Endothelial cell of umbilical vein (primary cell): ENCODE results near the gene FIGLA. TPM values are rescaled to one million over a fixed set of nuclear protein-coding genes. Genes with fewer than 3 reads are reported as not detected.

Experiments used
- BruUV-seq: library from RNA; stranded (reverse); fragments of 400-500 nt; replicated peaks from 2 replicates; lab custom pipeline; 2021; lab: Mats Ljungman, UMichigan
- CTCF ChIA-PET: fragments of 300-600, 350-600 bp; sonication (Branson Sonifier 250); formaldehyde crosslinking; loops from one replicate; lab custom pipeline; 2021; ENCODE audit warnings: antibody characterized with exemption, inconsistent platforms; lab: Charles Lee
- POLR2A ChIA-PET: fragments of 300-600, 350-600 bp; sonication (Branson Sonifier 250); formaldehyde crosslinking; loops from one replicate; lab custom pipeline; 2021; ENCODE audit warnings: antibody characterized with exemption, inconsistent platforms; lab: Charles Lee
- DNase-seq: peaks from one replicate; pipeline ENCODE4 v3.0.0-alpha.2; 2011; ENCODE audit warnings: low read depth, low spot score
- FAIRE-seq: peaks from 2 replicates; lab custom pipeline; 2011; peaks lifted over from hg19 to GRCh38; lab: Jason Lieb, UNC
- H2AFZ ChIP-seq: 2 replicates; pipeline ENCODE4 v1.6.0; 2012; ENCODE audit warnings: low read depth, low read length, control low read depth, inconsistent platforms
- H3K27ac ChIP-seq: 2 replicates; pipeline ENCODE4 v1.5.1; 2011; ENCODE audit warnings: low read depth, mild to moderate bottlenecking, control low read depth, low read length, moderate library complexity; ENCODE audit not compliant: insufficient read depth
- H3K27me3 ChIP-seq, 2 experiments: 2 replicates each; pipeline versions ENCODE4 v1.6.0 to v1.6.1; 2011; ENCODE audit warnings: low read length in 2 of 2, mixed read lengths in 1 of 2; ENCODE audit not compliant: control insufficient read depth in 2 of 2, insufficient read depth in 2 of 2
- H3K36me3 ChIP-seq, 2 experiments: 2 replicates in 1 of 2; 3 replicates in 1 of 2; pipeline ENCODE4 v1.5.1; 2011; ENCODE audit warnings: low read length in 2 of 2, mild to moderate bottlenecking in 1 of 2, moderate library complexity in 1 of 2; ENCODE audit not compliant: control insufficient read depth in 2 of 2, insufficient read depth in 2 of 2; ENCODE audit errors: extremely low read depth in 1 of 2
- H3K4me1 ChIP-seq: 3 replicates; pipeline ENCODE4 v1.5.1; 2011; ENCODE audit warnings: mild to moderate bottlenecking, low read length; ENCODE audit not compliant: control insufficient read depth, insufficient read depth; ENCODE audit errors: extremely low read depth
- H3K4me2 ChIP-seq: 2 replicates; pipeline ENCODE4 v1.6.1; 2011; ENCODE audit warnings: low read length, control low read depth, mixed read lengths; ENCODE audit not compliant: insufficient read depth
- H3K4me3 ChIP-seq, 3 experiments: fragments of 200-600 bp in 1 of 3; sonication (generic), shearing (Covaris generic) in 1 of 3; replicated peaks in 1 of 3; 2 replicates each; pipeline ENCODE4 v1.5.1; 2011 to 2016; ENCODE audit warnings: control low read depth in 3 of 3, low read length in 3 of 3, mild to moderate bottlenecking in 2 of 3, inconsistent platforms in 1 of 3, low read depth in 1 of 3, moderate library complexity in 1 of 3; ENCODE audit not compliant: insufficient read depth in 1 of 3
- H3K79me2 ChIP-seq: 2 replicates; pipeline ENCODE4 v1.6.0; 2012; ENCODE audit warnings: low read length, inconsistent platforms; ENCODE audit not compliant: control insufficient read depth, insufficient read depth
- H3K9ac ChIP-seq: replicated peaks from 2 replicates; pipeline ENCODE3; 2011; ENCODE audit warnings: low read length, control low read depth; ENCODE audit not compliant: insufficient read depth; ENCODE audit errors: extremely low read depth
- H3K9me1 ChIP-seq: replicated peaks from 3 replicates; pipeline ENCODE4 v1.6.0; 2011; ENCODE audit warnings: mild to moderate bottlenecking, low read length; ENCODE audit not compliant: control insufficient read depth, insufficient read depth; ENCODE audit errors: extremely low read depth
- H3K9me3 ChIP-seq: replicated peaks from 2 replicates; pipeline ENCODE4 v1.5.1; 2012; ENCODE audit warnings: low read length, inconsistent platforms; ENCODE audit not compliant: control insufficient read depth, insufficient read depth
- H4K20me1 ChIP-seq: replicated peaks from 2 replicates; pipeline ENCODE3; 2011; ENCODE audit warnings: mild to moderate bottlenecking, low read length; ENCODE audit not compliant: control insufficient read depth, insufficient read depth; ENCODE audit errors: extremely low read depth
- CTCF ChIP-seq, 2 donors: IDR thresholded peaks; 1 replicate in 1 of 2; 2 replicates in 1 of 2; pipeline ENCODE4 v1.5.1; 2011; ENCODE audit warnings: low read length in 2 of 2, mild to moderate bottlenecking in 2 of 2, moderate library complexity in 2 of 2, control low read depth in 1 of 2, inconsistent platforms in 1 of 2, low read depth in 1 of 2; ENCODE audit not compliant: insufficient read depth in 1 of 2; ENCODE audit errors: extremely low read depth in 1 of 2
- EZH2 ChIP-seq: IDR thresholded peaks from 2 replicates; pipeline ENCODE4 v1.6.1; 2012; ENCODE audit warnings: borderline replicate concordance, low read depth, mild to moderate bottlenecking, moderate library complexity, low read length, inconsistent platforms; ENCODE audit not compliant: severe bottlenecking
- FOS ChIP-seq: IDR thresholded peaks from 2 replicates; pipeline ENCODE4 v1.6.1; 2011; ENCODE audit warnings: mild to moderate bottlenecking, low read length, moderate library complexity, borderline replicate concordance; ENCODE audit not compliant: insufficient read depth
- GATA2 ChIP-seq: IDR thresholded peaks from 2 replicates; pipeline ENCODE4 v1.7.0; 2011; ENCODE audit warnings: low read depth, mild to moderate bottlenecking, moderate library complexity, mixed read lengths, low read length; ENCODE audit not compliant: insufficient read length, insufficient read depth
- JUN ChIP-seq: IDR thresholded peaks from 2 replicates; pipeline ENCODE4 v1.6.1; 2011; ENCODE audit warnings: borderline replicate concordance, low read depth; ENCODE audit not compliant: insufficient read length, insufficient read depth
- MAX ChIP-seq: IDR thresholded peaks from 2 replicates; pipeline ENCODE4 v1.6.1; 2011; ENCODE audit not compliant: insufficient read depth, insufficient read length
- MYC ChIP-seq: IDR thresholded peaks from one replicate; pipeline ENCODE4 v1.6.1; 2011; ENCODE audit warnings: mild to moderate bottlenecking, low read depth, low read length
- POLR2A ChIP-seq: IDR thresholded peaks from 2 replicates; pipeline ENCODE4 v1.6.1; 2012; ENCODE audit warnings: low read depth, mild to moderate bottlenecking, control low read depth, low read length
- POLR2AphosphoS5 ChIP-seq: IDR thresholded peaks from 2 replicates; pipeline ENCODE4 v1.6.1; 2012; ENCODE audit warnings: low read depth, mild to moderate bottlenecking, control low read depth, low read length, moderate library complexity; ENCODE audit not compliant: insufficient read depth
- dilution Hi-C: fragments of 300-500 bp; cut with MboI; formaldehyde crosslinking; loops from one replicate; pipeline ENCODE4 v1.15.0; 2019; ENCODE audit warnings: low sequenced_read_pairs; ENCODE audit not compliant: extremely low pct_ligation_motif_present
- intact Hi-C: fragments of 100-400 bp; cut with micrococcal nuclease; formaldehyde crosslinking; loops from one replicate; pipeline ENCODE4 v1.10.0; 2022
- polyA plus RNA-seq, 4 experiments: library from polyadenylated mRNA; depleted of rRNA in 3 of 4; stranded (reverse) in 3 of 4; unstranded in 1 of 4; fragments of >200 nt; gene quantifications; 2 replicates each; pipeline versions ENCODE4 v1.2.1 to v1.2.3, GENCODE V29; 2011 to 2012; ENCODE audit warnings: missing spikeins in 1 of 4
- total RNA-seq: library from RNA; stranded (reverse); gene quantifications from 2 replicates; pipeline ENCODE4 v1.2.3, GENCODE V29; 2021

Gene FIGLA
- total and polyA plus RNA-seq, 2 donors (not counting 3 experiments of a cell fraction or from before 2014, with no cell fraction given) = not detected

- TF ChIP-seq MYC (no peak), MAX (no peak), CTCF (IDR thresholded peaks at IDR 0.05; ENCODE audit: extremely low read depth in 1 of 2, insufficient read depth in 1 of 2, low read depth in 1 of 2, low read length in 2 of 2) (no peak), POLR2AphosphoS5 (no peak), JUN (no peak), GATA2 (no peak), FOS (no peak), EZH2 (no peak), POLR2A (no peak)
- no peaks in the 10 kb centered on the region for H4K20me1 ChIP-seq
- dilution Hi-C loops (no loop called here), intact Hi-C loops (no loop called here)
- no peak overlapping the region for H3K4me3 ChIP-seq
- no peaks in the 10 kb centered on the region for H3K4me1 ChIP-seq
- no TSS peak for BruUV-seq
- no peaks in the 10 kb centered on the region for H3K79me2 ChIP-seq
- H3K4me2 ChIP-seq = no peak overlapping the region
- no peak overlapping the region for H3K27ac ChIP-seq
- DNase-seq = no peak
- POLR2A ChIA-PET = no interaction called here
- no peak overlapping the region for H2AFZ ChIP-seq
- H3K27me3 ChIP-seq = peaks cover 8 to 13% of the 10 kb centered on the region in 2 experiments
- CTCF ChIA-PET = interaction anchor here (0.9 to 1.0 kb wide), 2 partner anchors 8 to 22 kb away, joined by 3 to 4 read pairs; partner anchors contain the start of gene ADD2
- H3K9me3 ChIP-seq = no peaks in the 10 kb centered on the region
- H3K9ac ChIP-seq = no peak overlapping the region
- FAIRE-seq = no peak
- H3K9me1 ChIP-seq = no peaks in the 10 kb centered on the region
- no peaks in the 10 kb centered on the region for H3K36me3 ChIP-seq
Measured at GRCh38 chr2:70759446-70759845, 31.0 kb downstream of the FIGLA start.
